Activated CD4-positive, alpha-beta T cell treated with anti-CD3 and anti-CD28 coated beads, Interleukin-10, Interleukin-2, amounts not matched to agents 100 ng/mL and 50 ng/mL, durations not matched to agents 16 hours and 8 hours (primary cell): ENCODE results near the gene RFX3.

ENCODE experiments used
- DNase-seq: peaks from one replicate; pipeline ENCODE4 v3.0.0-alpha.2; 2020

The RFX3 gene

DNA sequence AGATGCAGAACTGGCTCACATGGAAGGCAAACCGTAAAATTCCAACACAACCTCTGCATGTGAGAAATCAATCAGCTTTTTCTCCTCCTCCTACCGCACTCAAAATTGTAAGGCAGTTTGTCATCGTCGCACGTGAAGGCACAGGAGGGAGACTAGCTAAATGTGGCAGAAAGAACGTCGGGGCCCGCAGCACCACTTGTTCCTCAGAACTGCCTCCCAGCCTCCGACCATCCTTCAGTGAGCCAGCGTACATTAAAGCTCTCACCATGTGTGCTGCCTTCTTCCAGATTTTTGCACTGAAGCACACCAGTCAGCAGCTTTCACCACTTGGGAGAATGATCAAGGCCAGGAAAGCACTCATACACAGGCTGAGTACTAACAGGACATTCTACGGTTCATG, 105.9 kb downstream of the RFX3 start:
- DNase-seq: no peak

DNA sequence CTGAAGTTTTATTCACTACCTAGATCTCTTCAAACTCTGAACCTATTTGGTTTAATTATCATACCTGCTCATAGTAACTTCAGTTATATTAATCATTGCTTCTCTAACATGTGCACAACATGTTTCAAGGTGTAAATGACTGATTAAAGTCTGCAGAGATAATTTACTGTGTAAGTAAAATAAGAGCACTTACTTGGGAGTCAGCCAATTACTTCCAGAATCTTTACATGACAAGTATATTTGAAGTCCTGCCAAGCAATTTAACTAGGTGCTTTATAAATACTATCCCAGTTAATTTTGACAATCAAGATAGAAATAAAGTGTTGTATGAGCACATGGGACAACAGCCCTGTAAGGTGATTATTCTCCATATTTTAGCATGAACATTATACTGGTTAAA, 109.9 kb downstream of the RFX3 start:
- no peak for DNase-seq

DNA sequence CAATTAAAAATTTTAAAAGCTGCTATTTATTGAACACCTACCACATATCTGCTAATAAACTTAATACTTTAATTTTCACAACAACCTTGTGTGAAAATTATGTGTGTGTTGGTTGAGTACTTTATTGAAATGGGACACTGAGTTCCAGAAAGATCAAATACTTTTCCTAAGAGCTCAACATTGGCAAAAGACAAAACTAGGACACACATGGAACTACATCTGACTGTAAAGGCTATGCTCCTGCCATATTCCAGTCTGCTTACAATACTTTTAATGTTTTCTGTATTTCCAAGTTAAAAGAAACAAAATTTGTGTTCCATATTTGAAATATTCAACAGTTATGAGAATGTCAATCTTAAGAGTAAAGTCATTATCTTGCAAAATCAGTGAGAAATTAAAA, 111.8 kb downstream of the RFX3 start:
- no peak for DNase-seq

DNA sequence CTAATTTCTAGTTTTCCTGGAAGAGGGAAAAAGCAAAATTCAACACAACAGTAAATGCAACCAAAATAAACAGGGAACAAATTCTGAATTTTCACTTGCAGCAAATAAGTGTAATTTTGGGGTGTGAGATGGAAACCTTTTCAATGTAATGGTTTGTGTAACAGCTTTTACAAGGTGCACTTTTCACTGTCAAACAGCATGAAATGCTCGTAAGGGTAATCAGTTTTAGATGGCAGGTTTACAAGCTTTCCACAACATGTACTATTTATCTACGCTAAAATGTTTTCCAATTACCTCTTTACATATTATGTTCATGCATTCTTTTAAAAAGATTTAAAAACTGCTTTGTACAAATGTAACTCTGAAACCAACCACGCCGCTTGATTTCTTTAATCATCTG, 115.3 kb downstream of the RFX3 start:
- DNase-seq: no peak

DNA sequence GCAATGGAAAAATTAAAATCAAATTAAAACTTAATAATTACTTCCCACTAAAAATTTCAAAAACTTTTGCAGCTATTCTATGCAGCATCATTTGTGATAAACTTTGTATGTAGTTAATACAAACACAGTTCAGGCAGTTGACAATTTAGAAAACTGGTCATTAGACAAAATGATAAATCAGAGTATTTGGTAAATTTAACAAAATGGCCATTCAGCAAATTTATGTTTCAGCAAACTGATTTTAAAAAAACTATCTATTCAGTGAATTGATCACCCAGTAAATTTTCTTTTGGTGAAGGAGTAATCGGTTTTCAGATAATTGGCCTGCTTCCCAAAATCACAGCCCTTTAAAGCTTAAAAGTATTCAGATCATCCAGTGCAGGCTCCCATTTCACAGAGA, 116.3 kb downstream of the RFX3 start:
- no peak for DNase-seq

DNA sequence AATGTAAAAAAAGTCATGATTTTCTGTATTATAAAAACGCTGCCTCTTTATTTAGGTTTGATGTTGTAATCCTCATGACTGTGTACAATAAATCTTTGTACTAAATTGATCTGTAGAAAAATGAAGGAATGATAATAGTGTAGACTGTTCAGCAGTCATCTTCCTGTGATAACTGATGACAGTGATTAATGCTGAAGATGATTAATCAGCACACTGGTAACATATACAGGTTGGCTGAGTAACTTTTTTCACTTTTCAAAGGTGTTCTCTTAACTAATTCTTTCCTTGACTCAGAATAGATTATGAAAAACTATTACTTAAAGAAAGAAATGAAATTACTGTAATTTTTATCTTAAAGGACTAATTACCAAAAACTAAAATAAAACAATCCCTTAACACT, 122.5 kb downstream of the RFX3 start:
- DNase-seq: no peak

DNA sequence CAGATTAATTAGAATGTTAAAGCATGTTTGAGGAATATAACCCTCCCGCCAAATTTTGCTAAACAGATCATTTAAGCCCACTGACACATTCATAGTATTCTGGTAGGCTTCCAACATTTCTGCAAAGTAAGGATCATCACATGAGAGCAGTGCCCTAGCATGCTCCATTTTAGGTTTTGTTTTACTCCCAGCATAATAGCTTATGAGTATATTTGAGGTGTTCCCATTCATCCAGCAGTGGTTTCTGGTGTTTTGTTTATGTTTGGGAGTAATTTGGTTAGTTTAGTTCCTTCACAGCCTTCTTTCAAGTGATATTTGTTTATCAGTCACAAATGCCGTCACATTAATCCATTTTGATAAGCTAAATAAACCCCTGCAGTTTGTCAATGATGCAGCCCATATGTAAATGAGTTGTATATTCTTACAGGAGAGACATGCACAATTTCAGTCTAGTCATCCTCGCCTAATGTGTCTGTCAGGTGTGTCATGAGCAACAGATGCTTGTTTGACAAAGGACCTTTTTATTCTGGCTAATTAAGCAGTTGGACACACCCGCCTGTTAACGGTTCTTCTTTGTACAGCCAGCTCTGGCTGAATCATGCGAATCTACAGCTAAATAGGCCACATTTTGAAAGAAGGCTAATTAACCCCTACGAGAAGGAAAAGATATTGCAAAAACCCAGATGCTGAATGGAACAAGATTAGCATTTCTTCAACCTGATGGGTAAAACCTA, 124.4 kb downstream of the RFX3 start:
- DNase-seq: no peak

DNA sequence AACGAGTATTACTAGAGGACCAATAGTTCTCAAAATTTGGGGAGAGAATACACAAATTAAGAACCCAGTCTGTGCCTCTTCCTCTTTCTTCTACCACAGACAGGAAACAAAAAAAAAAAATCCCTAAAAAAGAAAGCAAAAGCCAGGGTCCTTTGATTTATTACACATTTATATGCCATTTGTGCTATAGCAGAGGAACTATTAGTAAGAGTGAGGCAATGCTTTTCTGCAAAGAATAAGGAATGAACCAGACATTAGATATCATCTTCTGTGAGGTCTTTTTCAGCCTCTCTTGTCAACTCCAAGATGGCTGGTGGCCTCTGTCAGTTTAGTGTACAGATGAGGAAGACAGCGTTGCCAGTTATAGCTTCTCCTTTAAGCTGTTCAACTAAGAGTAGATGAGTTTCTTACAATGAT, 127.6 kb downstream of the RFX3 start:
- DNase-seq: peak; percentile 5

DNA sequence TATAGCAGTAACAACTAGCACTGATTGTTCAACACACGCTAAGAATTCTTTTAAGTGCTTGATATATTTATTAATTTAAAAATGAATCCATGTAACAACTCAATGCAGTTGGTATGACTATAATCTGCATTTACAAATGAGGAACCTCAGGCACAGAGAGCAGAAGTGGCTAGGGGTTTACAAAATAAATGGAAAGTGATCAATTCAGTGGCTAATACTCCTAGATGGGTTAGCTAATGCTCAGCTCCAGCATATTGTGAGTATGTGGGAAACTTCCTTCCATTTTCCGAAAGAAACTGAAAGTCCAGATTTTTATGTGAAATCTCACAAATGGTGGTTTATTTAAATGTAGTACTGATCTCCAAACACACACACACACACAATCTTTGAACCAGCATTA, 128.0 kb downstream of the RFX3 start:
- DNase-seq: no peak

DNA sequence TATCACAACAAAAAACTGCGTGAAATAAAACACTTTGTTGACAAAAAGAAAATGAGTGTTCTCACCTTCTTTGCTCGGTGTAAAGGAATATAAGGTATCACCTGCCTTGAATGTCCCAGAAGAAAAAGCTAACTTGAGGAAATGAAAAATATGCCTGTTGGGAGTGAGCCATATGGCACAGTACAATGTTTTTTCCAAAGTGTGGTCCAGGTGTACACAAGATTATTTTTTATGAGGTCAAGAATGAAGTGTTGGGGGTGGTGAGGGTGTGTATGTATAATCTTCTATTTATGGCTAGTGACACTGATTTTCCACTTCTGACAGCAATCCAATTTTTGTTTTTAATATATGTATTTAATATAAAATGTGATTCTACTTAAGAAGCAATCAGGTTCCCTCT, 134.4 kb downstream of the RFX3 start:
- no peak for DNase-seq

DNA sequence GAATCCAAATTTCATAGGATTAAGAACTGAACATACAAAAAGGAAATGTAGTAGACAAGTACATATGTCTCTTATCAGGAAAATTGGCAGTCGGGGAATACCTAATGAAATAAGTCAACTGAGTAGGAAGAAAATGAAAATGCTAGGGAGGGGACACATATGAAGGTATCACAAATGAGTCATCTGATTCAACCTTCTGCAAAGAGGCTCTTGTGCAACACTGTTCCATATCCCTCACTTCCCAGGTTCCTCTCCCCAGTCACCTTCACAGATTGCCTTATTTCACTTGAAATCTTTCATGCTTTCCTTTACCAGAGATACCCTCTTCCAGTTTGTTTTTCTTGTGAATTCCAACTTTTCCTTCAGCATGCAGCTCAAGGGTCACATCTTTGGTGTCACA, 139.0 kb downstream of the RFX3 start:
- peak; percentile 28 for DNase-seq

DNA sequence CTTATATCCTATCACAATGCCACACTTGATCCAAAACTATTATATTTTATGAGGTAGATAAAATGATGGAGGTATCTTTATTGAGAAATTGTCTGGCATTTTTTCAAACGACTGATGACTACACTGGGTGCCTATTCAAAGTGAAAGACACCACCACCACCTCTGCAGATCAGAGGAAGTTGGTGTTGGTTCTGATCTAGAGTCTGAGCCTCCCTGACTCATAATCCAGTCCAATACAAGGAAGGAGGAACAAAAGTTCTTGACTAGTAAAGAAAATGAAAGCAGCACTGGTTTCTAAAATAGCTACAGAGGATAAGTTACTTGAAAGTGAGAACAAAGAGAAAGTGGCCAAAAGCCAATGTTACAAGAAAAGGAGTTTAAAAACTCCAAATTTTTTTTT, 139.9 kb downstream of the RFX3 start:
- peak; percentile 91 for DNase-seq

DNA sequence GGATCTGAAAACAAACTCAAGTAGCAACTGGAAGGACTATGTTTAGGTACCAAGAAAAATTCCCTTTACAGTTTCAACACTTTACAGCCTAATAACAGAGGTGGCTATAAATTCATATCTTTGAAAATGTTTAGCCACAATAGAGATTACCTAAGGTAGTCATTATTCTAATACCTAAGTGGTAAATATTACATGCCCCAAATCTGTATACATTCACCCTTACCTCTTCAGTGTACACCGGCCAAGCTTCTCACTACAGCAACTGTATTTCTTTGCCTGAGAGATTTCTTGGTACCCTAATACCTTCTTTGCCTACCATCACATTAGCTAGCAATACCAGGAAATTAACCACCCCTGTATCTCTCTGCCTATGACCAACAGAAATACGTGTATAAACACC, 154.0 kb downstream of the RFX3 start:
- no peak for DNase-seq

DNA sequence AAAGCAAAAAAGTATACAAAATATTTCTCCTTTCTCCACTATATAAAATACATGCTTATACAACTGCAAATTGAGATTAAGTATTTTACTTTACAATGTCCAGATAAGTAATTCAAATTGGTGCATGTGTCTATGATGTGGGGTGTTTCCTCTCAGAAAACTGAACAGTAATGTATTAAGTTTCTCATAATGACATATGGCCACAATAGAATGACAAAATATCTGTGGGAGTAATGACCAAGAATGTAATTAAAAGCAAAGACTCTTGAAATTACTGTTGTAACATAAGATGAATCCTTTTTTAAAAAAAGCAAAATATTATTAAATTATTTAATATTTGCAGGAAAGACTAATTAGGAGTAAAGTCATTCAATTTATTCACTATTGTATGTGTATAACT, 155.1 kb downstream of the RFX3 start:
- no peak for DNase-seq

DNA sequence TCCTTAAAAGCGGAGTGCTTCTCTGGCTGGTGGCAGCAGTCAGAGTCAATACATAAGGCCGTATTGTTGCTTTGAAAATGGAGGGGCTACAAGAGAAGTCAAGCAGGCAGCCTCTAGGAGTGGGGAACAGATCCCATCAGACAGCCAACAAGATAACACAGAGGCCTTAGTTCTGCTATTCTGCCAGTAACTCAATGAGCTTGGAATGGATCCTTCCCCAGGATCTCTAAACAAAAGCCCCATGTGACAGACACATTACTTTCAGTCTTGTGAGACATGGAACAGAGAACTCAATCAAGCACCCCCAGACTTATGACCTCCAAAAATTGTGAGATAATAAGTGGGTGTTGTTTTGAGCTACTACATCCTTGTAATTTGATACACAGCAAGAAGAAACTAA, 158.6 kb downstream of the RFX3 start:
- DNase-seq: no peak

DNA sequence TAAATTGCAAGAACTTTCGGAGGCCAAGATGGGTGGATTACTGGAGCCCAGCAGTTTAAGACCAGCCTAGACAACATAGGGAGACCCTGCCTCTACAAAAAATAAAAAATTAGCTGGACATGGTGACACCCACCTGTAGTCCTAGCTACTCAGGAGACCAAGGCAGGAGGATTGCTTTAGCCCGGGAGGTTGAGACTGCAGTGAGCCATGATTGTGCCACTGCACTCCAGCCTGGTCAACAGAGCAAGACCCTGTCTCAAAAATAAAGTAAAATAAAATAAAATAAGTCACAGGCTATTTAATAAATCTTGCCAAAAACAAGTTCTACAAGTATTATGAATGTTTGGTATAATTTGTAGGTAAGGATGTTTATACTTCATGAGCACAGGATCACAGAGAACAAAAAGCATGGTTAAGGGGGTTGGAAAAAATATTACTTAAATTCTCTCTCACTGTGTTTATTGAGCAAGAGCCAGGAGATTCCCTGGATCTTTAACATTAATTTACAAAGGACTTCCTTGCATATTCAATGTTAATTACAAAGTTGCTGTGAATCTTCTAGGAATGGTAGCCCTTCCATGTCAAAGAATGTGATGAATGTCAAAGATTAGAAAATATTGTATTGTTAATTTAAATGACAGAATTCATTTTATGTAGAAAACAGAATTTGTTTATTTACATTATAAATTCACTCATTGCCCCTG, 164.0 kb downstream of the RFX3 start:
- no peak for DNase-seq

DNA sequence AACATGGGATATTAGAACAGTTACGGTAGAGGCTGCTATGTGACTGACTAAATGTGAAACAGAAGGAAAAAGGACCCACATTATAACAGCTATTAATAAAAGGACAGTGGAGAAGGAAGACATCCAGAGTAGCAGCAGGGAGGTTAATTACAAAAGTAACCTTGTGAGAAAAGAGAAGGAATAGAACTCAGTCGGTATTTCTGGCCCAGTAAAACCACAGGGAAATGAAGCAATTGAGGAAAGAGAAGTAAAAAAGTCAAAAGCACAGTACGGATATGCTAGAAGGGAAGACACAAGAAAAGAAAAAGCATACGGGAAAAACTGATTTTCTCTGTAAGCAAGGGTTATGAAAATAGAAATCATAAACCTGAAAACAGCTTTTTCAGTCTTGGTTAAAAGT, 164.7 kb downstream of the RFX3 start:
- no peak for DNase-seq

DNA sequence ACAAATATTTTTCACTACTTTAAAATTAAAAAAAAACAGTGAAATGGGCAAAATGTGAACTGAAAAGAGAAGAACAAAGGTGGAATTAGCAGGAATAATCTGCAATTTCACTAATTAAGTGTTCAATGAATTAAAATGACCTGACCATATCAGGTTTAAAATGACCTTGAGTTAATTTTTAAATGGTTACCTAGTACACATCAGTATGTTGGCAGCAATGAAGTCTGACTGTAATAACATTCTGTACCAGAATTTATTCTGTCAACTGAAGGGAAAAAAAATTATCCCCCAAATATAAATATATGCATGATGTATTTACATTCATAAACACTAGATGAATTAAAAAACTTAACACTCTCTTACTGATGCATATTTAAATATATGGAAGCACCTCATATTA, 165.6 kb downstream of the RFX3 start:
- no peak for DNase-seq

DNA sequence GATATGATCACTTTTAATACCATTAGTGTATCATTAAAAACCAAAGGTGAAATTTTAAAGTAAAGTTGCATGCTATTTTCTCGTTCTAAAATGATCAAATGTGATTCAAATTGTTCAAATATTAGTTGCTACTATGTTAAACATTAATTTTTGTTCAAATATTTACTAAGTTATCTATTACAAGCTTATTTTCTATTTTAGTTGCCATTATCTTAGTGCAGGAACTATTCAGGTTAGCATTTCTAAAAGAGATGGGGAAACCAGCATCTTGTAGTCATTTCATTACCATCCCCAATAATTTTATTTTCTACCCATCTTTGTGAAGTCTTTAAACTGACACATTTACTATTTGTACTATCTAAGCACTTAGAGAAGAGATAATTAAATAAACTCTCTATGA, 166.0 kb downstream of the RFX3 start:
- DNase-seq: no peak

DNA sequence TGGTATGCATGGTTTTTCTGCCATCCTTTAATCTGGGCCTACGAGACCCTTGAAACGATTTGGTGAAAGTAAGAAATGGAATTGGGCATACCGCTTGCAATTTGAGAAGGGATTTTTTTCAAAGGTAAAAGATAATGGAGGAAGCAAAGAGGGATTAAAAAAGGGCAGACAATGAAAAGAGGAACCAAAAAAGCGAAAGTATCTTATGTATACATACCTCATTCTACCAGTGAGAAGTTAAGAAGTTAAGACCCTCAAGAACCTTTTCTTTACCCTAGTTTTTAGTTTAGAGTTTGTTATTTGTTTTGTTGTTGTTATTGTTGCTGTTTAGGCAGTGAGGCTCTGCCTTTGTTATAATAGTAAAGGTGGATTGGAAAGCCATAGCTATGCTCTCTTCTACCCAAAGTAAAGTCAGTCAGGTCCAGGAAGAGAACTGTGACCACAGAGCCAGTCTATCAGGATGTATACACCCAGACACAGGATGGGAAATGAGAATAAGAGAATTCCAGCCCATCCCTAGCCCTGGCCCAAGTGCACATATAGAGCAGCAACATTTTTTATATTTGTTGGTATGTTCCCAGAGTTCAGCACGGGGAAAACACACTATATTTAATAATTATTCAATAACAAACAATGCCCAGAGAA, 166.6 kb downstream of the RFX3 start:
- no peak for DNase-seq

DNA sequence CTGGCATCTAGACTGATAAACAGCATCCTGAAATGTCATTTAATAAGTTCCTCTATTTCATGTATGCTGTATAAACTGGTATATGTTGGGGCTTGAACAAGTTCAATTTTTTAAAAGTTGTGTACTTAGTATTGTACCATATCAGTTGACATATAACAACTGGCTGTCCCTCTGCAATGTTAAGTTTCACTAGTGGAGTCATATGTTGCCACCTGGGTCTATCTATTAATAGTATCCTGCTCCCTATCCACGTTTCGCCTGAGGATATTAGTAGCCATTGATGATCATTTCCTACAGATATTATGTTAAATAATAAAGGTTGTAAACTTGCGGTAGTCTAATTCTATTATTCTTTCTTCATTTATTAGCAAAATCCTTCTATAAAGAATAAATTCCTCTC, 177.6 kb downstream of the RFX3 start:
- DNase-seq: no peak

DNA sequence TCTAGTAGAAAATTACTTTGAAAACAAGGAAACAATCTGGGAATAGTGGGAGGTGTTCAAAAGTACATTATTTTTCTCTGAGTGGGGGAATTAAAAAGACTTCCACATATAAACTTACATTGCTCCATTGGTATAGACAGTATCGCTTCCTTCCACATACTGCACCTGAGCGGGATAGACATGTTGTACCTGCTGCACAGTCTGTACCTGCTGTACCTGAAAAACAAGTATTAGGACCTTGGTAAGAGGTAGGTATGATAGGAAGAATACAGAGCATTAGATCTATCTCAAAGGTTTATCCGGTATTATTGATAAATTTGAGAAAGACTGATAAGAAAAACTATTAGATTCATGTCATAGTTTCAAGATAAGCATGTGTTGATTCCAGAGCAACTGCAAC, 179.3 kb downstream of the RFX3 start:
- DNase-seq: no peak

DNA sequence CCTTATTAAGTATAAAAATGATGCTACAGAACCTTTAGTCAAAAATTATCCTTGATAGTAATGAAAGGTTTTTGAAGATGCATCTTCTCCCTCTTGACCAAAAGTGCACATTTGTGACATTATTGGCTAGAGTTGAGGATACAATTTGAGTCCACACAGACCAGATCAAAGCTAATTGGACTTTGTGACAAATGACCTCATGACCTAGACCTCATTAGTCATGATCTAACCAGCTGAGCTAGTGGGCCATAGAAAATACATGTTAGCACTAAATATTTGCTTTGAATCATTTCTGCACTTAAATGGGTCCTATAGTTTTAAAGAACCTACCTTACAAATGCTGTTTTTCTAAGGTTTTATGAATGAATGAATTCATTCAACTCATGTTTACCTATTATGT, 182.1 kb downstream of the RFX3 start:
- no peak for DNase-seq

DNA sequence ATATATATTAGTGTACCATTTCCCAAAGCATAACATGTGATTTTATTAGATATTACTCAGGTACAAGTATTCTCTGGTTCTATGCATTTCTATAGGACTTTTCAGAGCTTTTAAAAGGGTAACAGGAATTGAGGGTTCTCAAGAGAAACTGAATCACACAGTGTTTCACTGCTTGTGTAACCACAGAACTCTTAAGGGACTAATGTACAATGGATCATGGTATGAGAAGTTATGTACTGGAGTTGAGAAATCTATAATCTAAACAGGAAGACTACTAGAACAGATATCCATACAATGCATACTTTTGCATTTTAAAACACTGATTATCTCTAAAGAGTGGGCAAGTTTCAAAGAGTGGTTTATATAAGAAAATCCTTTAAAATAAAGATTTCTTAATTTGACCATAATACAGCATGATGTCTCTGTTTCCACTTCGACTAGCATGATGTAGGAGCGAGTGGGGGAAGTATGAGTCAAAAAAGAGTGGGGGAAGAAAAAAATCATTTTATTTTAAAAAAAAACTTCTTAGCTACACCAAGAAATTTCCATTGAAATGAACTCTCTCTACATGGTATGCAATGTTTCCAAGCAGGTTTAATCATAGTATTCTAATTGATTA, 183.5 kb downstream of the RFX3 start:
- DNase-seq: no peak
